ENCODE data around the gene UBE2V1.

- TF ChIP-seq POLR2AphosphoS5 (IDR thresholded peaks at IDR 0.05): no peak
- TF ChIP-seq CTCF (IDR thresholded peaks at IDR 0.05): no peak
- TF ChIP-seq POLR2A (IDR thresholded peaks at IDR 0.05): no peak
- TF ChIP-seq EP300 (IDR thresholded peaks at IDR 0.05): no peak
These were observed 20.7 kb upstream of the UBE2V1 start for GRCh38 chr20:50133474-50134217.

Measured in suprapubic skin (tissue), 4 donors.